ENCODE results near the gene OXSR1. TPM values are rescaled to one million over a fixed set of nuclear protein-coding genes. Genes with fewer than 3 reads are reported as not detected.
A peak's percentile ranks its signal among the peaks of the same experiment; 100 is the strongest.
"Not testable (repeated sequence)": the region's sequence is repeated elsewhere in the genome, so short reads cannot be mapped to it uniquely, and the experiment has no call there.

Gene OXSR1
- total RNA-seq, 1 experiment from 2014 or later, result 81.3 TPM

DNA sequence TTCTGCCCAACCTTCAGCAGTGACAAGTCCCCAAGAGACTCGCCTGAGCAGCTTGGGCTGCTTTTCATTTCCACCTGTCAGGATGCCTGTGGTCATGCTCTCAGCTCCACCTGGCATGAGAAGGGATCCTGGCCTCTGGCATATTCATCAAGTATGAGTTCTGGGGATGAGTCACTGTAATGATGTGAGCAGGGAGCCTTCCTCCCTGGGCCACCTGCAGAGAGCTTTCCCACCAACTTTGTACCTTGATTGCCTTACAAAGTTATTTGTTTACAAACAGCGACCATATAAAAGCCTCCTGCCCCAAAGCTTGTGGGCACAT lies 23.4 kb upstream of the OXSR1 start:
- no peak for DNase-seq (ENCODE audit: low read depth)

- no peak for DNase-seq (ENCODE audit: low read depth)
These were observed 22.4 kb upstream of the OXSR1 start for GRCh38 chr3:38142959-38143358.

- no peak for DNase-seq (ENCODE audit: low read depth)
These were observed 21.8 kb upstream of the OXSR1 start for GRCh38 chr3:38143511-38143910.

DNA sequence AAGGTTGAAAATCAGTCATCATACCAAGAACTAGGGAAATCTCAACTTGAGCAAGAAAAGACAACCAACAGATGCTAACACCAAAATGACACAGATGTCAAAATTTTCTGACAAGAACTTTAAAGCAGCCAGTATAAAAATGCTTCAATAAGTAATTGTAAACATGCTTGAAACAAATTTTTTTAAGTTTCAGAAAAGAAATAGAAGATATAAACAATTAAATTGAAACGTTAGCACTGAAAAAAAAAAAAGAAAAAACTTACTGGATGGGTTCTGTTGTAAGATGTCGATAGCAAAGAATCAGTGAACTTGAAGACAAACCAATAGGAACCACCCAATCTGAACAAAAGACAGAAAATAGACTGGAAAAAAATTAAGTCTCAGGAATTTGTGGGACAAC lies 18.8 kb upstream of the OXSR1 start:
- no peak for DNase-seq (ENCODE audit: low read depth)

DNA sequence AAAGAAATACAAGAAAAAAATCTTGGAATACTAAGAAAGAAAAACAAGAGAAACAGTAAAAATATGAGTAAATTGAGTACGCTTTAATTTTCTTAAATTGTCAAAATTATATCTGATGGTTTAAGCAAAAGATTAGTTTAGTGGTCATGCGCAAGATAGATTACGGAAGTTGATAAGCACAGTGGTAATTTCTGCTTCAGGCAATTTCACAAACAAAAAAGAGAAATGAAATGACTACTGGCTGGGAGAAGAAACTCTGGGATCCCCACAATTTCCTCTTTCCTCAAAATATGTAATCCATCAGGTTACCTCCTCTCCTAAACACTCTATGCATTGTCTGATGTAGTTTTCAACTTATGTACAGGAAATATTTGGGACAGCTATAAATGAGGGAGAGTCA lies 17.9 kb upstream of the OXSR1 start:
- no peak for DNase-seq (ENCODE audit: low read depth)

DNA sequence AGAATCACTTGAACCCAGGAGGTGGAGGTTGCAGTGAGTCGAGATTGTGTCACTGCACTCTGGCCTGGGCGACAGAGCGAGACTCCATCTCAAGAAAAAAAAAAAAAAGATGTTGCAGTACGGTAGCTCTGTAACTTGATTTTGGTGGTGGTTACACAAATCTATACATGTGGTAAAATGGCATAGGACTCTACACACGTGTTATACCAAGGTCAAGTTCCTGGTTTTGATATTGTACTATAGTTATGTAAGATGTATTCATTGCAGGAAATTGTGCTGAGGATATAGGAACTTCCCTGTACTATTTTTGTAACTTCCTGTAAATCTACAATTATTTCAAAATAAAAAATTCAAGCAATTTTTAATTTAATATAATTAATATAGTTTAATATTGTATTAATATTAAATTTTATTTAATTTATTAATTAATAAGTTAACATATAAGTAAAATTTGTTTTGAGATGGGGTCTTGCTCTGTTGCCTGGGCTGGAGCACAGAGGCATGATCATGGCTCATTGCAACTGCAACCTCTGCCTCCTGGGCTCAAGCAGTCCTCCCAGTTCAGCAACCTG lies 16.9 kb upstream of the OXSR1 start:
- DNase-seq (ENCODE audit: low read depth), result no peak

GRCh38 chr3:38149708-38150107 lies 15.6 kb upstream of the OXSR1 start:
- no peak for DNase-seq (ENCODE audit: low read depth)

DNA sequence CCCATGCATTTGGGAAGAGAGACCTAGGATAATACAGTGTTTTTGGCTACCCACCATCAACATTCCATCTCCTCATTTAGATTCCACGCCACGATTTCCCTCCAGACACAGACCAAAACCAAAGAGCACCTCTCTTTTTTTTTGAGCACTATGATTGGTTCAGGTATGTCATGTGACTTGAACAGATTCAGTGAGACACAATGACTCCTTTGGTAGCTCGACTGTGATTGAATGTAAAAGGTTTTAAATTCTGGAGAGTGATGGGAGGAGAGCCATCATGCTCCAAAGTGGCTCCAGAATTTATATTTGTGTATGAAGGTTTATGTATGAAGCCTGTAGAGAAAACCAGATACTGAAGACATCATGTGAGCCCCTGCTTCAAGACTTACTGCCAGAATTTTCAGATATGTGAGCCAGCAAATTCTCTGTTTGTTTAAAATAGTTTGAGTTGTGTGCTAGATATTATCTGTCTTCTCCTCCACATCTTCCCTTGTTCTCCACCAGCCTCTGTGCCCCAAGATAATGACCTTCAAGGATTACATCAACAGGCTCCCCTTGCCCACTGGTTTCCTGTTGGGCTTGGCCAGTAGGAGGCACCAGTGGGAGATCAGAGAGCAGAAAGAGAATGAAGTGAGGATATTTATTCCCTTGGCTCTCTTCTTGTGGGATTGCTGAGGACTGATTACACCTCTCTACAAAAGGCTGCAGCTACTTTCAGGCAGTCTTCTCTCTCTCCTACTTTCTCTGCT lies 14.4 kb upstream of the OXSR1 start:
- DNase-seq (ENCODE audit: low read depth), result no peak

GRCh38 chr3:38151667-38152265 lies 13.6 kb upstream of the OXSR1 start:
- DNase-seq (ENCODE audit: low read depth), result no peak

DNA sequence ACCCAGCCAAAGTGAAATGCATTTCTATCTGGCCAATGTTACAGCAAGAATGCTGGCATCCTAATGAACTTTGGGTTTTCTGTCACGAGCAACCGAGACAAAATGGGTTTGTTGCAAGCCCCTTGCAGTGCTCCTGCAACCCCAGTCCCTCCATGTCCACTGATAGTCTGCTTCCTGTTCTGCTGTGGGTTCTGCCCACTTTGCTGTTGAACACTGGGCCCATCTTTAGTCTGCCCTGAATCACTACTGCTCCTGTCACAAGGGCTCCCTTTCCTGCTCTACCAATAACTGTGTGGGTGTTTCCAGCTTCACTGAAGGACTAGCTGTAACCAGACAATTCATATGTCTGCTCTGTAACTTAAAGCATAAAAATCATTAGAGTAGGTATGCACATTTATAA lies 12.7 kb upstream of the OXSR1 start:
- no peak for DNase-seq (ENCODE audit: low read depth)

- DNase-seq (ENCODE audit: low read depth), result no peak
These were observed 12.1 kb upstream of the OXSR1 start for GRCh38 chr3:38153221-38153620.

GRCh38 chr3:38154033-38154494 lies 11.3 kb upstream of the OXSR1 start:
- DNase-seq (ENCODE audit: low read depth), result peak; percentile 67

GRCh38 chr3:38154625-38155255 lies 10.6 kb upstream of the OXSR1 start:
- DNase-seq (ENCODE audit: low read depth), result no peak

- no peak for DNase-seq (ENCODE audit: low read depth)
These were observed 9.5 kb upstream of the OXSR1 start for GRCh38 chr3:38155825-38156224.

DNA sequence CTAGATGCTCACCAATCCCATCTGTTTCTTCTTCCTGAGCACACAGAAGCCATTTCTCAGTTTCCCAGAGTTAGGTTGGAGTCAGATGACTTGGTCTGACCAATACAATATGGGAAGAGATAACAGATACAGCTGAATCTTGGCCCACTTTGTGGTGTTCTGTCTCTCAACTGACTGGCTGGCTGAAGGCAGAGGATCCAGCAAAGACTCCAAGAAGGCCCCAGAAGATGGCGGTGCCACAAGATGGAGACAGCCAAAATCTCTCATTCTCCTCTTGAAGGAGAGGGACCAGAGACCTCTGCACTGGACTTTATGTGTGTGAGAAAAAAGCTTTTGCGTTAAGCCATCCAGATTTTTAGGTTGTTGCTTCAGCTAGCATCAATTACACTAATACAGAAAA lies 8.2 kb upstream of the OXSR1 start:
- DNase-seq (ENCODE audit: low read depth), result no peak

- no peak for DNase-seq (ENCODE audit: low read depth)
These were observed 7.7 kb upstream of the OXSR1 start for GRCh38 chr3:38157595-38157994.

DNA sequence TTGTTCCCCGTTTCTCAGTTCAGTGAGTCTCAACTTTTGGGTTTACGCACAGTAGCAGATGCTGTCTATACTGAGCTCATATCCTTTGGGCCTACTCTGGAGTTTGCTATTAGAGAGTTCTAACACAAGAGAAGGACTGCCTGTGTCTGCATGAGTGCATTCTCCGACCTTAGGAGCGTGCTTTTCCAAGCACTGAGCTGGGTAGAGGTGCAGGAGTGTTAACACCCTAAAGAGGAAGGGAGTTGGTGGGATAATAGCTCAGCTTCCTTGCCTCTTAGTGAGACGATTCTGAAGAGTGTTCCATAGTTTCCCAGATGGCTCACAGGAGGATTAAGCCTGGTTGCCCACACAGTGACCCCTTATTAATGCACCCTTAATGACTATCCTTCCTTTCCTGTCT lies 6.9 kb upstream of the OXSR1 start:
- no peak for DNase-seq (ENCODE audit: low read depth)

GRCh38 chr3:38160704-38161103 lies 4.6 kb upstream of the OXSR1 start:
- DNase-seq (ENCODE audit: low read depth), result not testable (repeated sequence)

- no peak for DNase-seq (ENCODE audit: low read depth)
These were observed 2.1 kb upstream of the OXSR1 start for GRCh38 chr3:38163117-38163840.

DNA sequence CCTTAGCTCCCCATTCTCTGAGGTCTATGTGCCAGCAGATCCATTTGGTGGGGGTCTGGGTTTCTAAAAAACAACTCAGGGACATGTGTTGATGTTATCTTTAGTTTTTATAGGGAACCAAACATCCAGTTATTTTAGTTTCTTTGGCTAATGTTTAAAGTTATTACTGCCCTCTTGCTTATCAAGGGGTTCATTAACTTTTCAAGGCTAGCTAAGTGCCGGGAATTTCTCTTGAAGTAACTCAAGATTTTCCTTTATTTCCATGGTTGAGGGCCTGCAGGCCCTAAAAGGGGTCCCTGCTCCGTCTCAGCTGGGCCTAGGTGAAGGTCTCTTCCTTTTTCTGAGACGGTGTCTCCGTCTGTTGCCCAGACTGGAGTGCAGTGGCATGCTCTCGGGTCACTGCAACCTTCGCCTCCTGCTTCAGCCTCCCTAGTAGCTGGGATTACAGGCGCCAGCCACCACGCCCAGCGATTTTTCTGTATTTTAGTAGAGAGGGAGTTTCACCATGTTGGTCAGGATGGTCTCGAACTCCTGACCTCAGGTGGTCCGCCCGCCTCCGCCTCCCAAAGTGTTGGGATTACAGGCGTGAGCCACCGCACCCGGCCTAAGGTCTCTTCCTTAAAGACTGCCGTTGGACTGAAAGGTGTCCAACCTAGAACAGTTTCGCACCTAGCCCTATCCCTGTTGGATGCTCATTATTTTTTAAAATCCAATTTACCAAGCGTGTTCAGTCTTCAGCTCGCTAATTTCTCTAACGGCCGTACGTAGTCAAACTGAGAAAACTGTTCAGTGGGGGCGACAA lies 1.3 kb upstream of the OXSR1 start:
- no peak for DNase-seq (ENCODE audit: low read depth)

DNA sequence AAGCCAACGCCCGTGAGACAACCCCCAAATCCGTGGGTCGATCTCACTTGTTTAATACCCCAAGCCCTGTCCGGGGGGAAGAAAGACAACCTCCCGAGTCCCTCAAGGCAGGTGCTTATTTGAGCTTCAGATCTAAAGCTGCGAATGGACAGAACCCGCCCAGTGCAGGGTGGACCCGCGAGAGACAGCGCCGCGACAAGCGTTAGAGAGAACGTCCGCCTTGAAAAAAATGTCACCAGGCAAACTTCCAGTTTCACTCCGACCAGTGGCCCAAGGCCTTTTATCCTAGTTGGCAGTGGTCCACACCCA lies 740 bp upstream of the OXSR1 start:
- DNase-seq (ENCODE audit: low read depth), result no peak
